Stimulated activated CD4-positive, alpha-beta T cell treated with anti-CD3 and anti-CD28 coated beads, TNF-alpha, amount 100 ng/mL, for 24 hours (primary cell): ENCODE data around the gene KYAT1.

Source experiments
- DNase-seq, 3 experiments: peaks; one replicate each; pipeline ENCODE4 v3.0.0-alpha.2; 2020; ENCODE audit warnings: low read depth in 3 of 3

KYAT1 gene

DNA sequence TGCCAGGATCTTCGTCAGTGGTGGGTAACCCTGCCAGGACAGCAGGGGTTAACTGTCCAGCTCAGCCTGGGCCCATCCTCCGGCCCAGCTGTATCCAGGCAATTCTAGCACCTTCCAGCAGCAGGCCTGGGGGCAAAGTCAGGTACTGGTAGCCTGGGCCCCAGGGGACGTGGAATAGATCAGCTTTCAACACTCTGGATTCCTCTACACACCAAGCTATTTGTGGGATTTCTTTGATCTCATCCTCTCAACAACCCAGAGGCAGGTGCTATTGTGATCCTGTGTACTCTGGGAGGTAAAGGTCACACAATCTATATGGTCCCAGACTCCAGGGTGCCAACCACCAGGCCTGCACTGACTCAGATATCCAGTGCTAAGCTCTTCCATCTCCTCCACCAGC is 43.4 kb downstream of the KYAT1 start:
- DNase-seq, result no peak

DNA sequence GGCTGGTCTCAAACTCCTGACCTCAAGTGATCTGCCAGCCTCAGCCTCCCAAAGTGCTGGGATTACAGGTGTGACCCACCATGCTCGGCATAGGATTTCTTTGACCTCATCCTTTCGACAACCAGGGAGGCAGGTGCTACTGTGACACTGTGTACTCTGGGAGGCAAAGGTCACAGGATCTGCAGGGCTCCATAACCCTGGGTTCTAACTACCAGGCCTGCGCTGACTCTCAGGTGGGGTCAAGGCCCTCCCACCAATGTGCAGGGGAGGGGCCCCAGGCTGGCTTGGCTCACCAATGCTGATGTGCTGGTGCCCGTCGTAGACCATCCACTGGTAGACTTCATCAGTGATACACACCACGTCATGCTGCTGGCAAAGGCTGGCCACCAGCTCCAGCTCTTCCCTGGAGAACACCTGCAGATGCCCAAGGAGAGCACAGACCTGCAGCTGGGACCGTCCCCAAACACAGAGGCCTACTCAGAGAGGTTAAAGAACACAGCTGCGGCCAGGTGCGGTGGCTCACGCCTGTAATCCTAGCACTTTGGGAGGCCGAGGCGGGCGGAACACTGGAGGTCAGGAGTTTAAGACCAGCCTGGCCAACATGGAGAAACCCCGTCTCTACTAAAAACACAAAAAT is 45.1 kb downstream of the KYAT1 start:
- DNase-seq, result no peak

DNA sequence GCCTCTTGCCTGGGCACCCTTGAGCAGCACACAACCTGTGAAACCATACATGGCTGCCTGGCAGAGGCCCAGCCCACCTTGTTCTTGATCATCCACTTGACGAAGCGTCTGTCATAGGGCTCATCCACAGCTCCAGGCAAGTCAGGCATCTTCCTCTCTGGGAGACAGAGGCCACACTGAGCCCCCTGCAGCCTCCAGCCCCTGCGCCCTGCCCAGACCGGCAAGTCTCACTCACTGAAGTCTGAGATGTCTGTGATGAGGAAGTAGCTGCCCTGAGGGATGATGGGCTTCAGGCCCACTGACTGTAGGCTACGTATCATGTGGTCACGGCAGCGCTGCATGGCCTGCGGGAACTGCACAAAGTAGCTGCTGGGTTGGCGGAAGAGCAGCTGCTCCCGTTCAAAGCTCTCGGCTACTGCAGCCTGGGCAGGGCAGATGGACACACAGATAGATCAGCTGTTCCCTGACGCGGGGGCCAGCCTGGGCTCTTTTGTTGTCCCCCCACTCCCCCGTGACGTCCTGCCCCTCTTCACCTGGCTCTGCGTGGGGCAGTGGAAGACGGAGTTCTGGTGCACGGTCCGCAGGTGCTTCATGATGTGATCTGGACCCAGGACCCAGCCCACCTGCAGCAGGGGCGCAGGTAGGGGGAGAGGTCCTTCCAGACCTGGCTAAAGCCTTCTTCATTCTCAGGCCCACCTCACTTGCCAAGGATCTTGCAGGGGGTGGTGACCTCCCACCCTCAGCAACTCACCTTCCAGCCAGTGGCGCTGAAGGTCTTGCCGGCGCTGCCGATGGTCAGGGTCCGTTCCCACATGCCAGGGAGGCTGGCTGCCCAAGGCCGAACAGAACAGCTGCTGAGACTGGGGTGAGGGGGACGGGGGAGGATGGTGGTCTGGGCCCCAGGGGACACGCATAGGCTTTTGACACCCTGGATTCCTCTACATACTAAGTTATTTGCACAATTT is 46.2 kb downstream of the KYAT1 start:
- DNase-seq, result no peak

DNA sequence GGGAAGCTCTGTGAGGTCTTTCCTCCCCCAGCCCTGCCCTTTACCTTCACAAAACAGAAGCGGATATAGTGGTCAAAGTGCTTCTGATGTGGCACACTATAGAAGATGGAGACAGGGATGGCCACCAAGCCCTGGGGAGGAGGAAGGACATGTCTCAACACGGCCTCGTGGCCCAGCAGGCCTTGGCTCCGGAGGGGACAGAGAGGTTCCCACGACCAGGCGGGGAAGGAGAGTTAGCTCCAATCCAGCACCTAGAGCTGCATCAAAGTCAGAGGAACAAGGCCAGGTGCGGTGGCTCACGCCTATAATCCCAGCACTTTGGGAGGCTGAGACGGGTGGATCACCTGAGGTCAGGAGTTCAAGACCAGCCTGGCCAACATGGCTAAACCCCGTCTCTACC is 48.1 kb downstream of the KYAT1 start:
- no peak for DNase-seq

DNA sequence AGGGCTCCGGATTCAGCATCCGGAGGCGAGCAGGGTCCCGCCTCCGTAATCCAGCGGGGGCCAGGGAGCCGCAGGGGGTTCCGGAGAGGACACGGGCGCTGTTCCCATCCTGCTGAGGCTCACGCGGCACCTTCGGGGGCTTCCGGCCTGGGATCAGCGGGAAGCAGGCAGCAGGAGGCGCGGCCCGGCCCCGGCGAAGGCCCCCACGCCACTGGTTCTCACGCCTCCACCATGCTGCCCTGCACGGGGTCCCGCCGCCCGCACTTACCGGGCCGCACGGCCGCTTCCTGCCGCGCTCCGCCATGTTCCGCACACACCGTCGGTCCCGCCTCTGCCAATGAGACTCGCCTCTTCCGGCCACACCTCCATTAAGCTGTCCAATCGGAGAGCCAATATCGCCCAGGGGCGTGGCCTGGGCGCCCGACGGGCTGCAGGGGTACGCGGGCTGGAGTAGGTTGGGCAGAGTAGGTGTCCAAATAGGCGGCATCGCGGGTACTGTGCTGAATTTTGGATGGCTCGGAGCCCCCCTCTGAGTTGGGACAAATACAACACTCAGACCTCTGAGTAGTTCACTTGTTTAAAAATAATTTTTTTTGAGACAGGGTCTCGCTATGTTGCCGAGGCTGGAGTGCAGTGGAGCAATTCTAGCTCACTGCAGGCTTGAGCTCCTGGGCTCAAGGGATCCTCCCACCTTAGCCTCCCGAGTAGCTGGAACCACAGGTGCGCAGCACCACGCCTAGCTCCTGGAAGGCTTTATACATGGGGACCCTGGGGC is 52.1 kb downstream of the KYAT1 start, which contains the start of gene SPOUT1:
SPOUT1 (minus strand) TSS at position 318 of the 775 bp plus-strand sequence; CDS start at position 304, 14 bp downstream.
- peak; percentile 88 to 94 (median 89) for DNase-seq

DNA sequence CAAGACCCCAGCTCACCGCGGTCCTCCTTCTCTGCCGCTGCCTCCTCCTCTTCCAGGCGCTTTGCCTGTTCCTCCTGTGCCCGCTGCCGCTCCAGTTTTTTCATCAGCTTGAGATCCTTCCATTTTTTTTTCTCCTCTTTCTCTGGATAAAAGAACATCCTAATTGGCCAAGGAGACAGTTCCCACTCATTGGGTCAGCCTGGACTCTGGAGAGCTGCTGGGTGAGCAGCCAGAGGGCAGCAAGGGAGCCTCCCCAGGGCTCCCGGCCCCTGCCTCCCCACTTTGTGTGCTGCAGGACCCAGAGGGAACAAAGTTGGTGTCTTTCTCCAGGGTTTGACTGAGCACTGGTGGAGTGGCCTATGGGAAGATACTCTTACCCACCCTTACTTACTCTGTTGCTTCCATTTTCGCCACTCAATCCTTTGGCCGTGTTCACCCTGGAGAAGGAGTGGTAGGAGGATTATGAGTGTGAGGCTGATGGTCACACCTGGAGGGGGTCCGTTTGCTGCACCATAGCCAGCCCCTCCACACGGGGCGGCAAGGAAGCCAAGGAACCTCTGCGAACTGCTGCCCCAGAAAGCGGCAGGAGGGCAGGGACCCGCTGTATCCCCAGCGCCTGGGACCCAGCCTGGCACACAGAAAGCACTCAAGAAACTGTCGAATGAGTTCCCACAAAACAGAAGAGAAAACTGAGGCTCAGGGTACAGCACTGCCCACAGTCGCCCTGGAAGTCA is 52.9 kb downstream of the KYAT1 start:
- DNase-seq, result no peak

DNA sequence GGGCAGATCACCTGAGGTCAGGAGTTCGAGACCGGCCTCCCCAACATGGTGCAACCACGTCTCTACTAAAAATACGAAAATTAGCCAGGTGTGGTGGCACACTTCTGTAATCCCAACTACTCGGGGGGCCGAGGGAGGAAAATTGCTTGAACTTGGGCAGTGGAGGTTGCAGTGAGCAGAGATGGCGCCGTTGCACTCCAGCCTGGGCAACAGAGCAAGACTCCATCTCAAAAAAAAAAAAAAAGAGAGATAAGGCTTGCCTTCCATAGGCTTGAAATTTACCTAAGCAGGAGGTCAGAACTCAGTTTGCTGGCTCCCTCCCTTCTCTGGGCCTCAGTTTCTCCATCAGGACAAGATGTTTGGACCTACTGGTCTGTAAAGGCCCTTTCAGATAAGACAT is 53.5 kb downstream of the KYAT1 start:
- no peak for DNase-seq

DNA sequence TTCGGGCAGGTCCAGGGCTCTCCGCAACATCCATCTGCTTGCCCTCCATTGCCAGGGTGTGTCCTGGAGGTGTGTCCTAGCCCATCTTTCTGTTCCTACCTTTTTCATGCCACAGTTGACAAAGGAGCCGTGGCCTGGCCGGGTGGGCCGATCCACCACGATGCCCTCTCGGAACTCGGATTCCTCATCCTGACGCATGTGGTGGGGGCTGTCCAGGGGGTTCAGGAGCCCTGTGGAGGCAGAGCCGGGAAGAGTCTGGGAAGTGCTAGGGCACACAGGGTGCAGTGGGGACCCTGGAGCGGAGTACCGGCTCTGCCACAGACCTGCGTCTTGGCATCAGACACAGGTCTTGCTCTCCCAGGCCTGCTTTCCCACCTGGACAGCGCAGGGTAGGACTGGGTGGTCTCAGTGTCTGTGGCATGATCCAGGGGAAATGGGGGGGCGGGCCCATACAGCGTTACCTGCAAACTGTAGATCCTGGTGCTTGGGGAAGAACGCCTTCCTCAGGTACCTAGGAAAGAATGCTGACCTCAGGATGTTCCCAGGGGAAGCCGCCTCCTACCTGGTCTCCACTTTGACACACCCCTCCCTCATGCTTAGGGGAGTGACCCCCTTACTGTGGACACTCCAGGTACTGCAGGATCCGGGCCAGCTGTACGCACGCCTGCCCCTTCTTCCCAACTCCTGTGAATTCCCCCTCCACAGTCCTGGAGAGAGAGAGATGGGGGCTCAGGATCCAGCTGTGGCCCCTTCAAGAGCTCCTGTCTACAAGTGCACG is 55.6 kb downstream of the KYAT1 start:
- no peak for DNase-seq

DNA sequence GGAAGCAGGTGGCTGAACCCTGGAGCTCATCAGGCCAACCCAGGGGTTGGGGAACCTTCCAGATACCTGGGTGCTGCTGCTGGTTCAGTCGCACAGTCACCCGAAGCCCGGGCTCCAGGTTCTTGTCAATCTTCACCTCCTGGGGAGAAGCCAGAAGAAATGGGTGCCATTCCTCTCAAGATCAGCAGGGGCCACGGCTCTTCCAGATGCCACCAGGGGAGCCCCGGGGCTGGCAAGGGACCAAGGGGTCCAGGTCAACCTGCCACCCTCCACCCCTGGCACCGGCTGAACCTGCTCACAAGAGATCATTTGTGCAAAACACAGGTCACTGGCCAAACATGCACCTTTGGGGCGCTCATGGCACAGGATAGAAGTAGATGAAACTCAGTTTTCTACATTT is 56.8 kb downstream of the KYAT1 start:
- no peak for DNase-seq

DNA sequence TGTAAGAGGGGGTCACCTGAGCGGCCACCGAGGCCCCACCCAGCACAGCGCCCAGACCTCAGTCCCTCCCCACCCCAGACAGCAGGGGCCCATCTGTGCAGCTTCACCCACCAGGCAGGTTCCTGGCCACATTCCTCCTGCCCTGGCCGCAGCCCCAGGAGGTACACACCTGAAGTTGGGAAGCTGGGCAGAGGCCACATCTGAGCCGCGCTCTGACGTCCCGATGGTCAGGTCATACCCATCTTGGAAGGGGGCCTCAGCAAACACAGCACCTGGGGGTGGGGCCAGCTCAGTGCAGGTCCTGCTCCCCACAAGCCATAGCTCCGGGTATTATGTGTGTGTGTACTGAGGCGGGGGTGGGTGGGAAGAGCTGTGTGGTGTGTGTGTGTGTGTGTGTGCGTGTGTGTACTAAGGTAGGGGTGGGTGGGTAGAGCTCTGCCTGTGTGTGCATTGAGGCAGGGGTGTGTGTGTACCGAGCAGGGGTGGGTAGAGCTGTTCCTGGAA is 57.8 kb downstream of the KYAT1 start:
- no peak for DNase-seq

DNA sequence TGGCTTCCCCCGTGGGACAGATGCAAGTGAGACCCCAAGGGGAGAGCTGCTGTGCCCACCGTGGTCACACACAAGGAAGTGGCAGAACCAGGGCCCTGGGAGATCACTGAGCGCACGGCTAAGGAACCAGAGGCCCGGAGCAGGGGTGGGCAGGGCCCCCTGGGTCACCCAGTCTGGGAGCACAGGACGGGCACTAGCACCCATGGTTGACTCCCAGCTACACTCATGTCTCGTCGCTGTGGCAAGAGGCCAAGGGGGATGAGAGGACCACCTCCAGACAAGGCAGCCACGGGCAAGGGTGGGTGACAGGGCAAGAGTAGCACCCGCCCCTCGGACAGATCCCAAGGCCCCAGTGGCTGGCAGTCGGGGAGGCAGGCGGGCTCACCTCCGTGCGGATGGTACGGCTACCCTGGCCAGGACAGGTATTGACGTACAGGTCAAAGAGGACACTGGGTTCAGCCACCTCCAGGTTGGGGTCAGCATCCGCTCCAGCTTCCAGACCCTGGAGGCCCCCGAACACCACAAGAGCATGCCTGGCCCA is 58.3 kb downstream of the KYAT1 start:
- no peak for DNase-seq

DNA sequence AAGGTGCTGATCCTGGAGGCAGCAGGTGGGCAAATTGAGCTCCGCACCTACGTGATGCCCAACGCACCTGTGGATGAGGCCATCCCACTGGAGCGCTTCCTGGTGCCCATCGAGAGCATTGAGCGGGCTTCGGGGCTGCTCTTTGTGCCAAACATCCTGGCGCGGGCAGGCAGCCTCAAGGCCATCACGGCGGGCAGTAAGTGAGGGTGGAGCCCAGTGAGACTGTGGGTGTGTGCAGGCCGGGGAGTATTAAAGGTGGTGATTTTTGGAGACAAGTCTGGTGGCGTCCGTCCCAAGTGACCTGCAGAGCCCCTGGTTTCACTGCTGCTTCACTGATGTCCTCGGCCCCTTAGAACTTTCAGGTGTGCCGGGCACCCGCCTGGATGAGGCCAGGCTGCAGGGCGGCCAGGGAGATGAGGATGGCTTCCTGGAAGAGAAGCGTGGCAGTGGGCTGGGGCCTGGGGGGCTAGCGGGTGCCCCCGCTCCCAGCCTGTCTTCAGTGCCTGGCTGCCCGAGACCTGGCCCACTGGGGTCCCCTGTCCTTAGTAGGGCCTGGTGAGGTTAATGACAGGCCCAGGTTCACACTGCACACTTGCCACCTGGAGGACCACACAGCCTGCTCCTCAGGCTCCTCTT is 59.2 kb downstream of the KYAT1 start:
- DNase-seq, result no peak

DNA sequence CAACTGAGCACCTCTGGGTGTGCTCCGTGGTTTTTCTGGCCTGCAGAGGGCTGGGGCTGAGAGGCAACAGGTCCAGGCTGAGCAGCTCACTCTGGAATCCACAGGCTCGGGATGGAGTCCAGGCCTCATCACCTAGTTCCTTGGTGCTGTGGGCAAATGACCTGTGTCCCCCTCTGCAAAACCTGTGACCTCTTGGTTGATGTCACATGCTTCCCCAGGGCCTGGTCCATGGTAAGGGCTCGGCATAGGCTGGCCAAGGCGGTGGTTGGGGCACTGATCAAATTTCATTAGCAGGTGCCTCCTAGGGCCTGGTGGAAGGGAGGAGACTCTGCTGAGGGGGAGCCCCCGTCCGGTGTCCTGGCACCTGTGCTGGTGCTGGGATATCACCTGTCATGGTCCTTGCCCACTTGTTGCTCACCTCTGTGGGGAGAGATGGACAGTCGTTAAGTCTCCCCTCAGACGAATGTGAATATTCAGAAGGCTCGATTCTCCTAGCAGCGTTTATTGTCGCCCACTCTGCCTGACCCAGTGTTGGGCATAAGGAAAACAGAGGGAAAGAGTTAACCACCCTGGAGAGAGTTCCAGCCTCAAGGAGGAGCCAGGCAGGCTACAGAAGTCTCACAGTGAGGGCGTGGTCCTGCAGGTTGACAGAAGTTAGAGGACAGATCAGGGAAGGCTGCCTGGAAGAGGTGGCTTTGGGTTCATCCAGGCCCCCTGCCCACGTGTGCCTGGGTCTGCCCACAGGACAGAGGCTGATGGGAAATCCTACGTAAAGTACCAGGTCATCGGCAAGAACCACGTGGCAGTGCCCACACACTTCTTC is 60.0 kb downstream of the KYAT1 start:
- no peak for DNase-seq

DNA sequence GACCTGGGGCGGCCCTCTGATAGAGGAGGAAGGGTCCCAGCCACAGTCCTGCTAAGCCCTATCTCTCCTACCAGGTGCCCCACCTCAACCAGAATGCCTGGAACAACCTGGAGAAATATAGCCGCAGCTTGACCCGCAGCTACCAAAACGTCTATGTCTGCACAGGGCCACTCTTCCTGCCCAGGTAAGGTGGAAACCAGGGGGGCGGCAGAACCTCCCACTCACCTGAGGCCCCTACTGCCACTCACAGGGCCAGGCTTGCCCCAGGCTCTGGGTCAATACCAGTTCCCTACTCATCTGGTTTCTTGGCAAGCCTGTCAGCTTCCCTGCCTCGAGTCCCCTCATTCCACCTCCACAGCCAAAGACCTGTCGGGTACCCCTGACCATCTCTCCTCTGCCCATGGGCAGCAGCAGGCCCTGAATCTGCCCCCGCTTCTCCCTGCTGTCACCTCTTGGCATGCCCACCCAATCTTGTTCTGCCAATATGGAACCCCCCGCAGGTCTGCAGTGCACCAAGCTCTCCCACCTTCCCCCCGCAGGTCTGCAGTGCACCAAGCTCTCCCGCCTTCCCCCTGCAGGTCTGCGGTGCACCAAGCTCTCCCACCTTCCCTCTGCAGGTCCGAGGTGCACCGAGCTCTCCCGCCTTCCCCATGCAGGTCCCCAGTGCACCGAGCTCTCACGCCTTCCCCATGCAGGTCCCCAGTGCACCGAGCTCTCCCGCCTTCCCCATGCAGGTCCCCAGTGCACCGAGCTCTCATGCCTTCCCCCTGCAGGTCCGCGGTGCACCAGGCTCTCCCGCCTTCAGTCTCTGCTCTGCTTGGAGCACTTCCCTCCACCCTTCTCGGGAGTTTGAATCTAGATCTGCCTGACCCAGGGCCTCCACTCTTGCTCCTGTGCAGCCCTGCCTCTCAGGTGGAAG is 60.8 kb downstream of the KYAT1 start:
- DNase-seq, result no peak

DNA sequence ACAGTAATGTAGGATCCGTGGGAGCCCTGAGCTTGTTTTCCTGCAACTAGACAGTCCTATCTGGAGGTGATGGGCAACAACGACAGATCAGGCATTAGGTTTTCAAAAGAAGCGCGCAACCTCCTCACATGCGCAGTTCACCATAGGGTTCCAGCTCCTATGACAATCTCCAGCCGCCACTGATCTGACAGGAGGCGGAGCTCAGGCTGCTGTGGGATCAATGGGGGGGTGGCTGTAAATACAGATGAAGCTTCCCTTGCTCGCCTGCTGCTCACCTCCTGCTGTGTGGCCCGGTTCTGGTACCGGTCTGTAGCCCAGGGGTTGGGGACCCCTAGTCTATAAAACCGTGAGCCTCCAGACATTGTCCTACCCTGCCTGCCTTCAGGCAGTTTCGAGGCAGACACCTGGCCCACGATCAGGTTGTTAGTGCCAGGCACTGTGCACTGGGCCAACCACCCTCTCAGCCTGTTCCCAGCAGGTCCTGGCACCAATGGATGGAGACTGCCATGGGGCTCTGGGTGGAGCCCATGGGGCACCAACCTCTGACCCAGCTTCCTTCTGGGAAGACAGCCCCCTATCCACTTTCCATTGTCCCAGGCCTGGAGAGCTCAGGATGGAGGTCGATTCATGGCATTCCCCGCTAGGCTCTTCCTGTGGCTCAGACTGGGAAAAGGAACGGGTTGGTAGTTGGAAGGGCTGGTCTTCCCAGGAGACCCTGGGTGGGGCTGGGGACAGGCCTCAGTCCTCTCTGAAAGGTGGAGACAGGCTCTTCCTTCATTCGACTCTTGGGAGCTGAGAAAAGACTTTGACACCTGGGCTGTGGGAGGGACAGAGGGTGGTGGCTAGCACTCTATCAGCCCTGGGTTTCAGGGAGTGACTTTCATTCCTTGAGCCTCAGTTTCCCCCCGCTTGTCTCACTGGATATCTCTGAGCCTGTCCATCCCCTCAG is 61.8 kb downstream of the KYAT1 start:
- no peak for DNase-seq

DNA sequence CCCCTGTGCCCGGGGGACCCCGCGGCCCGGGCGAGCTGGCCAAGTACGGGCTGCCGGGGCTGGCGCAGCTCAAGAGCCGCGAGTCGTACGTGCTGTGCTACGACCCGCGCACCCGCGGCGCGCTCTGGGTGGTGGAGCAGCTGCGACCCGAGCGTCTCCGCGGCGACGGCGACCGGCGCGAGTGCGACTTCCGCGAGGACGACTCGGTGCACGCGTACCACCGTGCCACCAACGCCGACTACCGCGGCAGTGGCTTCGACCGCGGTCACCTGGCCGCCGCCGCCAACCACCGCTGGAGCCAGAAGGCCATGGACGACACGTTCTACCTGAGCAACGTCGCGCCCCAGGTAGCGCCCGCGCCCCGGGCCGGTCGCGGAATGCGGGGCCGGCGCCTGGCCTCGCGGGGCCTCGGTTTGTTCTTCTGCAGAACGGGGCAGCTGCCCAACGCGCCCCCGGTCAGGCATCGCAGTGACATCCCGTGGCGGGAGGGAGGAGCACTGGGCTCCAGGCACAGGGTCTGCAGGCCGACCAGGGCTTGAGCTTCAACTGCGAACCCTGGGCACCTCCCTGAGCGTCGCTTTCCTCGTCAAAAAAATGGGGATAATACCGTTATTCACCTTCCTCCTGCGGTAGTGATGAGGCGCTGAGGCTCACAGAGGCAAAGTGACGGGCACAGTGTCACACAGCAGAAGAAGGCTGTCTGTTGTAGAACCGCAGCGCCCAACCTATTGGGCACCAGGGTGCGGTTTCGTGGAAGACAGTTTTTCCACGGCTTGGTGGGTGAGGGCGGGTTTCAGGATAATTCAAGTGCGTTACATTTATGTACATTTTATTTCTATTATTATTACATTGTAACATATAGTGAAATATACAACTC is 62.7 kb downstream of the KYAT1 start:
- peak in 1 of 3 experiments; percentile 44 for DNase-seq
